ENCODE data around the gene CILP2.

Gene CILP2

GRCh38 chr19:19544257-19544953 is 6.3 kb downstream of the CILP2 start:
- no peak overlapping the region for H3K4me3 ChIP-seq (ENCODE audit: low read length)
- TF ChIP-seq, protein P1, sequence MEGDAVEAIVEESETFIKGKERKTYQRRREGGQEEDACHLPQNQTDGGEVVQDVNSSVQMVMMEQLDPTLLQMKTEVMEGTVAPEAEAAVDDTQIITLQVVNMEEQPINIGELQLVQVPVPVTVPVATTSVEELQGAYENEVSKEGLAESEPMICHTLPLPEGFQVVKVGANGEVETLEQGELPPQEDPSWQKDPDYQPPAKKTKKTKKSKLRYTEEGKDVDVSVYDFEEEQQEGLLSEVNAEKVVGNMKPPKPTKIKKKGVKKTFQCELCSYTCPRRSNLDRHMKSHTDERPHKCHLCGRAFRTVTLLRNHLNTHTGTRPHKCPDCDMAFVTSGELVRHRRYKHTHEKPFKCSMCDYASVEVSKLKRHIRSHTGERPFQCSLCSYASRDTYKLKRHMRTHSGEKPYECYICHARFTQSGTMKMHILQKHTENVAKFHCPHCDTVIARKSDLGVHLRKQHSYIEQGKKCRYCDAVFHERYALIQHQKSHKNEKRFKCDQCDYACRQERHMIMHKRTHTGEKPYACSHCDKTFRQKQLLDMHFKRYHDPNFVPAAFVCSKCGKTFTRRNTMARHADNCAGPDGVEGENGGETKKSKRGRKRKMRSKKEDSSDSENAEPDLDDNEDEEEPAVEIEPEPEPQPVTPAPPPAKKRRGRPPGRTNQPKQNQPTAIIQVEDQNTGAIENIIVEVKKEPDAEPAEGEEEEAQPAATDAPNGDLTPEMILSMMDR (conservative IDR thresholded peaks at IDR 0.05; ENCODE audit: low read length): no peak
- no peak for DNase-seq (ENCODE audit: low read depth)

DNA sequence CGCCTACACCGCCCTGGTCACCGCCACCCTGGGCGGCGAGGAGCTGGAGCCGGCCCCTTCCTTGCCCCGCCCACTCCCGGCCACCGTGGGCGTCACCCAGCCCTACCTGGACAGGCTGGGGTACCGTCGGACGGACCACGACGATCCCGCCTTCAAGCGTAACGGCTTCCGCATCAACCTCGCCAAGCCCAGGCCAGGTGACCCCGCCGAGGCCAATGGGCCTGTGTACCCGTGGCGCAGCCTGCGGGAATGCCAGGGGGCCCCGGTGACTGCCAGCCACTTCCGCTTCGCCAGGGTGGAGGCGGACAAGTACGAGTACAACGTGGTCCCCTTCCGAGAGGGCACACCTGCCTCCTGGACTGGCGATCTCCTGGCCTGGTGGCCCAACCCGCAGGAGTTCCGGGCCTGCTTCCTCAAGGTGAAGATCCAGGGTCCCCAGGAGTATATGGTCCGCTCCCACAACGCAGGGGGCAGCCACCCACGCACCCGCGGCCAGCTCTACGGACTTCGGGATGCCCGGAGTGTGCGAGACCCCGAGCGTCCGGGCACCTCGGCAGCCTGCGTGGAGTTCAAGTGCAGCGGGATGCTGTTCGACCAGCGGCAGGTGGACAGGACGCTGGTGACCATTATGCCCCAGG is 7.0 kb downstream of the CILP2 start:
- TF ChIP-seq, protein P1 (conservative IDR thresholded peaks at IDR 0.05; ENCODE audit: low read length): no peak
- H3K4me3 ChIP-seq (ENCODE audit: low read length): no peak overlapping the region
- DNase-seq (ENCODE audit: low read depth): no peak

DNA sequence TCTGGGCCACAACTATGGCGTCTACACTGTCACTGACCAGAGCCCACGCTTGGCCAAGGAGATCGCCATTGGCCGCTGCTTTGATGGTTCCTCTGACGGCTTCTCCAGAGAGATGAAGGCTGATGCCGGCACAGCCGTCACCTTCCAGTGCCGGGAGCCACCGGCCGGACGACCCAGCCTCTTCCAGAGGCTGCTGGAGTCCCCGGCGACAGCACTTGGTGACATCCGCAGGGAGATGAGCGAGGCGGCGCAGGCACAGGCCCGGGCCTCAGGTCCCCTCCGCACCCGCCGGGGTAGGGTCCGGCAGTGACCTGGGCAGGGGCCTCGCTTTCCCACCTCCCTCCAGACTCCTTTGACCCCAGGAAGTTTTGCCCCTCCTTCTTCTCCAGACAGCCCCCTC is 7.6 kb downstream of the CILP2 start:
- no peak overlapping the region for H3K4me3 ChIP-seq (ENCODE audit: low read length)
- DNase-seq (ENCODE audit: low read depth): no peak
- TF ChIP-seq, protein P1 (conservative IDR thresholded peaks at IDR 0.05; ENCODE audit: low read length): no peak

DNA sequence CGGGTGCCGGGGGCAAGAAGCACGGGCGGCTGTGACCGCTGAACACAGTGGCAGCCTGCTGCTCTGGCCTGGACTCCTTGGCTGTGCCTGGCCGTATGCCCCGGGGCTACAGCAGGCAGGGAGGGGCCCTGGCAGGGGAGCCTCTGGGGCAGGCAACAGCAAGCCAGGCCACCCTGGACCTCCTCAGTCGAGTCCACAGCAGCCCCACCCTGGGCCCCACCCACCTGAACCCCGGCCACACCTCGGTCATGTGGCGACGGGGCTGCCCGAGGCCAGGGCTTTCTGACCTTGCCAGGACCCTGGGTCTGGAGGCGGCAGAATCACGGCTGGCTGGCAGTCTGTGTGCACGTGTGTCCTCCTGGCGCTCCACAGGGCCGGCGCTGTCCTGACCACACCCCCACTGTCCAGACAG is 8.7 kb downstream of the CILP2 start:
- TF ChIP-seq, protein P1 (conservative IDR thresholded peaks at IDR 0.05; ENCODE audit: low read length): no peak
- no peak for DNase-seq (ENCODE audit: low read depth)
- H3K4me3 ChIP-seq (ENCODE audit: low read length): no peak overlapping the region

- no peak overlapping the region for H3K4me3 ChIP-seq (ENCODE audit: low read length)
- no peak for DNase-seq (ENCODE audit: low read depth)
- TF ChIP-seq, protein P1 (conservative IDR thresholded peaks at IDR 0.05; ENCODE audit: low read length): no peak
Observed at GRCh38 chr19:19547674-19548336, 9.7 kb downstream of the CILP2 start.

- H3K4me3 ChIP-seq (ENCODE audit: low read length): no peak overlapping the region
- DNase-seq (ENCODE audit: low read depth): no peak
- TF ChIP-seq, protein P1 (conservative IDR thresholded peaks at IDR 0.05; ENCODE audit: low read length): no peak
Observed at GRCh38 chr19:19548915-19549759, 11.1 kb downstream of the CILP2 start.

Data from AG10803 (cell line).